Measurements from ENCODE around the gene VGF.
"Not testable (repeated sequence)": the region's sequence is repeated elsewhere in the genome, so short reads cannot be mapped to it uniquely, and the experiment has no call there.

Gene VGF

GRCh38 chr7:101116898-101117297, 48.5 kb downstream of the VGF start:
- peaks cover 1 to 8% of the 10 kb centered on the region in 2 donors for H3K4me1 Mint-ChIP-seq

DNA sequence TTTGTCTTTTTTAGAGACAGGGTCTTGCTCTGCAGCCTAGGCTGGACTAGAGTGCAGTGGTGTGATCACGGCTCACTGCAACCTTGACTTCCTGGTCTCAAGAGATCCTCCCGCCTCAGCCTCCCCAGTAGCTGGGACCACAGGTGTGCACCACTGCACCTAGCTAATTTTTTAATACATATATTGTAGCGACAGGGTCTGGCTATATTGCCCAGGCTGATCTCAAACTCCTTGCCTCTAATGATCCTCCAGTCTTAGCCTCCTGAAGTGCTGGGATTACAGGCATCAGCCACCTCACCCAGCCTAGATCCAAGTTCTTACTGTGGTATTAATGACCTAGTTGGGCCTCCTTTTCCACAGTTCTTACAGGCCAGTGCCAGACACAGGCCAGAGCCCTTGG, 50.2 kb downstream of the VGF start:
- DNase-seq (no peak), ATAC-seq (replicated peaks) (no peak)
- no peaks in the 10 kb centered on the region for H3K36me3 Mint-ChIP-seq
- no peak overlapping the region for H3K27ac Mint-ChIP-seq
- H3K27me3 Mint-ChIP-seq, result peaks cover 0 to 5% of the 10 kb centered on the region in 2 donors
- H3K9me3 Mint-ChIP-seq, result no peaks in the 10 kb centered on the region
- H3K4me1 Mint-ChIP-seq, result no peaks in the 10 kb centered on the region
- H3K4me3 Mint-ChIP-seq, result no peak overlapping the region

More at GRCh38 chr7:101116898-101117297, 48.5 kb downstream of the VGF start:
- Mint-ChIP-seq H3K27ac (peak overlapping the region; percentile 42), H3K27me3 (peaks cover 1 to 11% of the 10 kb centered on the region in 2 donors), H3K4me3 (no peak overlapping the region), H3K9me3 (no peaks in the 10 kb centered on the region), H3K36me3 (no peaks in the 10 kb centered on the region)
- DNase-seq (no peak), ATAC-seq (replicated peaks) (no peak)

- Mint-ChIP-seq H3K9me3 (no peaks in the 10 kb centered on the region), H3K36me3 (no peaks in the 10 kb centered on the region), H3K27ac (no peak overlapping the region), H3K27me3 (peaks cover 0 to 5% of the 10 kb centered on the region in 2 donors), H3K4me1 (no peaks in the 10 kb centered on the region), H3K4me3 (no peak overlapping the region)
- ATAC-seq (replicated peaks) (no peak), DNase-seq (no peak)
Observed at GRCh38 chr7:101114492-101114891, 50.9 kb downstream of the VGF start.

DNA sequence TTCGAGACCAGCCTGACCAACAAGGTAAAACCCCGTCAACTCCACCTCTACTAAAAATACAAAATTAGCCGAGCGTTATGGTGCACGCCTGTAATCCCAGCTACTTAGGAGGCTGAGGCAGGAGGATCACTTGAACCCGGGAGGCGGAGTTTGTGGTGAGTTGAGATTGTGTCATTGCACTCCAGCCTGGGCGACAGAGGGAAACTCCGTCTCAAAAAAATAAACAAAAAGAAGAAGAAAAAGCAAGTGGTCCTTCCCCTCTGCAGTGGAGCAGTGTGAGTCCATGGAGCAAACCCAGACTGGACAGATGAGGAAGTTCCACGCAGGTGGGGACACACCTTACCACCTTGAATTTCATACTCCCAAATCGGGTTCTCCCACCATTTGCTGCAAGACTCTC, 51.5 kb downstream of the VGF start:
- Mint-ChIP-seq H3K9me3 (no peaks in the 10 kb centered on the region), H3K36me3 (no peaks in the 10 kb centered on the region), H3K27ac (no peak overlapping the region), H3K4me3 (no peak overlapping the region), H3K4me1 (peaks cover 0 to under 1% of the 10 kb centered on the region in 2 donors), H3K27me3 (peaks cover 0 to 5% of the 10 kb centered on the region in 2 donors)
- DNase-seq (no peak), ATAC-seq (replicated peaks) (no peak)

GRCh38 chr7:101113140-101113539, 52.2 kb downstream of the VGF start:
- peak overlapping the region; percentile 10 for H3K27ac Mint-ChIP-seq
- H3K9me3 Mint-ChIP-seq; H3K36me3 Mint-ChIP-seq; DNase-seq; H3K4me1 Mint-ChIP-seq; H3K27me3 Mint-ChIP-seq; H3K4me3 Mint-ChIP-seq; ATAC-seq (replicated peaks): not testable (repeated sequence)

All from stimulated activated naive B cell treated with anti-CD40 and anti-IgM and Interleukin-4, amounts not matched to agents 10 μg/mL and 1 μg/mL and 100 μg/mL, for 72 hours (primary cell).